Endothelial cell of umbilical vein (primary cell): ENCODE results near the gene COLEC11.

Experiments
- POLR2A ChIP-seq: IDR thresholded peaks from 2 replicates; pipeline ENCODE4 v1.6.1; 2012; ENCODE audit warnings: low read depth, mild to moderate bottlenecking, control low read depth, low read length
- TF ChIP-seq, protein P1 (sequence below), 2 donors: IDR thresholded peaks; 1 replicate in 1 of 2; 2 replicates in 1 of 2; pipeline ENCODE4 v1.5.1; 2011; ENCODE audit warnings: low read length in 2 of 2, mild to moderate bottlenecking in 2 of 2, moderate library complexity in 2 of 2, control low read depth in 1 of 2, inconsistent platforms in 1 of 2, low read depth in 1 of 2; ENCODE audit not compliant: insufficient read depth in 1 of 2; ENCODE audit errors: extremely low read depth in 1 of 2

DNA sequence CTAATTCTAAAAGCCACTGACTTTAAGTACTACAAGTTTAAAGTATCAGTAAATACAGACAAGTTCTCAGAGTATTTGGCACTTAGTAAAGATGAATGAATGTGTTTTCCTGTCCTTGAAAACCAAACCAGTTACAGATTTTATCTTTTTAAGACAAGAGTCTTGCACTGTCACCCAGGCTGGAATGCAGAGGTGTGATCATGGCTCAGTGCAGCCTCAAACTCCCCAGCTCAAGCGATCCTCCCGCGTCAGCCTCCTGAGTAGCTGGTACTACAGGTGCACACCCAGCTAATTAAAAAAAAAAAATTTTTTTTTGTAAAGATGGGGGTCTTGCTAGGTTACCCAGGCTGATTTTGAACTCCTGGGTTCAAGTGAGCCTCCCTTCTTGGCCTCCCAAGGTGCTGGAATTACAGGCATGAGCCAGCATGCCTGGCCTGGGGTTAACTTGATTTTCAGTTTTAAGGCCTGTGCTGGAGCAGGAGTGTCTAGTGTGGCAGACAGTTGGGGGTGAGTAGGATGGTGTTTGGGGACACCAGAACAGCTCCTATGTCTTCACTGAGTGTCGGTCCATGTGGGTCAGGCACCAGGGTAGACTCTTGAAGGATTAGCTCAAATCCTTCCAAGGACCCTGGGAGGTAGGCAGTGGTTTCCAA is 10.2 kb upstream of the COLEC11 start:
- TF ChIP-seq, protein P1, sequence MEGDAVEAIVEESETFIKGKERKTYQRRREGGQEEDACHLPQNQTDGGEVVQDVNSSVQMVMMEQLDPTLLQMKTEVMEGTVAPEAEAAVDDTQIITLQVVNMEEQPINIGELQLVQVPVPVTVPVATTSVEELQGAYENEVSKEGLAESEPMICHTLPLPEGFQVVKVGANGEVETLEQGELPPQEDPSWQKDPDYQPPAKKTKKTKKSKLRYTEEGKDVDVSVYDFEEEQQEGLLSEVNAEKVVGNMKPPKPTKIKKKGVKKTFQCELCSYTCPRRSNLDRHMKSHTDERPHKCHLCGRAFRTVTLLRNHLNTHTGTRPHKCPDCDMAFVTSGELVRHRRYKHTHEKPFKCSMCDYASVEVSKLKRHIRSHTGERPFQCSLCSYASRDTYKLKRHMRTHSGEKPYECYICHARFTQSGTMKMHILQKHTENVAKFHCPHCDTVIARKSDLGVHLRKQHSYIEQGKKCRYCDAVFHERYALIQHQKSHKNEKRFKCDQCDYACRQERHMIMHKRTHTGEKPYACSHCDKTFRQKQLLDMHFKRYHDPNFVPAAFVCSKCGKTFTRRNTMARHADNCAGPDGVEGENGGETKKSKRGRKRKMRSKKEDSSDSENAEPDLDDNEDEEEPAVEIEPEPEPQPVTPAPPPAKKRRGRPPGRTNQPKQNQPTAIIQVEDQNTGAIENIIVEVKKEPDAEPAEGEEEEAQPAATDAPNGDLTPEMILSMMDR (IDR thresholded peaks at IDR 0.05; ENCODE audit: extremely low read depth in 1 of 2, insufficient read depth in 1 of 2, low read depth in 1 of 2, low read length in 2 of 2): no peak
- no peak for TF ChIP-seq POLR2A
